ENCODE data around the gene MTPN. TPM values are rescaled to one million over a fixed set of nuclear protein-coding genes. Genes with fewer than 3 reads are reported as not detected.

Gene MTPN
- total RNA-seq, 1 experiment from 2014 or later, result 98.2 TPM

GRCh38 chr7:135918134-135918533 is 59.0 kb downstream of the MTPN start:
- no CpG with 5 or more reads among the region's 5 CpGs for WGBS (ENCODE audit: extremely low coverage, insufficient read length, low lambda C conversion rate)
- Histone ChIP-seq H3K4me1 (ENCODE audit: insufficient read depth, low read length) (no peaks in the 10 kb centered on the region), H2BK12ac (ENCODE audit: insufficient read length, low read depth, low read length) (no peak overlapping the region), H4K20me1 (ENCODE audit: control insufficient read depth, insufficient read depth, insufficient read length) (no peaks in the 10 kb centered on the region), H4K8ac (replicated peaks; ENCODE audit: insufficient read length, low read depth, low read length) (no peak overlapping the region), H3K18ac (ENCODE audit: insufficient read length, low read depth, low read length) (no peak overlapping the region), H3K9ac (ENCODE audit: extremely low read depth, insufficient read length, low read length) (no peak overlapping the region), H3K79me1 (ENCODE audit: insufficient read depth, low read depth, low read length, poor library complexity, severe bottlenecking) (no peaks in the 10 kb centered on the region), H3K23me2 (ENCODE audit: insufficient read length, low read depth, low read length, poor library complexity, severe bottlenecking) (no peaks in the 10 kb centered on the region), H2BK5ac (ENCODE audit: insufficient read length, low read length) (no peak overlapping the region), H2AFZ (ENCODE audit: low read length) (no peak overlapping the region), H2BK15ac (ENCODE audit: low read depth, low read length) (no peak overlapping the region), H3K23ac (ENCODE audit: insufficient read length, low read depth, low read length) (no peak overlapping the region), H3K14ac (ENCODE audit: insufficient read depth, low read length) (0 out of 2 replicates have a peak overlapping the region, but pooled peaks have one; percentile 15), H3K56ac (ENCODE audit: insufficient read length, low read depth, low read length) (no peak overlapping the region), H3K27ac (ENCODE audit: insufficient read length, low read depth, low read length) (no peak overlapping the region), H4K91ac (ENCODE audit: insufficient read length, low read depth, low read length) (no peak overlapping the region), H3T11ph (ENCODE audit: low read length) (no peak overlapping the region), H3K79me2 (ENCODE audit: insufficient read depth, low read length) (no peaks in the 10 kb centered on the region), H3K4me2 (ENCODE audit: insufficient read depth, insufficient read length, low read length) (no peak overlapping the region), H3K9me3 (ENCODE audit: control insufficient read depth, low read depth, low read length) (no peaks in the 10 kb centered on the region), H2BK20ac (ENCODE audit: low read depth, low read length, poor library complexity, severe bottlenecking) (no peak overlapping the region), H3K4ac (ENCODE audit: low read depth, low read length) (no peak overlapping the region), H2BK120ac (ENCODE audit: low read depth, low read length, poor library complexity, severe bottlenecking) (no peak overlapping the region), H3K27me3 (ENCODE audit: insufficient read depth, low read length) (no peaks in the 10 kb centered on the region), H4K5ac (ENCODE audit: insufficient read length, low read depth, low read length) (no peak overlapping the region), H2AK5ac (ENCODE audit: insufficient read length, low read length) (no peak overlapping the region)
- no peaks in the 10 kb centered on the region for H3K36me3 Mint-ChIP-seq (ENCODE audit: insufficient read depth in 1 of 3, low read depth in 3 of 3)
- H3K27me3 Mint-ChIP-seq (ENCODE audit: low read depth), result no peaks in the 10 kb centered on the region; the same call in 1 of the 2 replicates
- H3K4me3 Mint-ChIP-seq, result no peak overlapping the region
- no peaks in the 10 kb centered on the region for H3K9me3 Mint-ChIP-seq
- TF ChIP-seq CTCF (conservative IDR thresholded peaks at IDR 0.05), result no peak
- H3K4me1 Mint-ChIP-seq, result peaks cover 3% of the 10 kb centered on the region in 2 experiments; a peak in 2 of 4 replicates
- DNase-seq, result no peak
- no peak overlapping the region for H3K27ac Mint-ChIP-seq

Data from H9 (cell line).